OCI-LY1 (cell line): ENCODE results near the gene ACAD10.

Experiments used
- H2AFZ ChIP-seq: fragments of 200-600 bp; sonication (generic), shearing (Covaris generic); 2 replicates; pipeline ENCODE4 v1.6.0; 2014; ENCODE audit warnings: antibody characterized with exemption, mild to moderate bottlenecking, low read length
- H3F3A ChIP-seq: fragments of 200-600 bp; sonication (generic), shearing (Covaris generic); 2 replicates; pipeline ENCODE4 v1.6.0; 2014; ENCODE audit warnings: mild to moderate bottlenecking, antibody characterized with exemption, low read length, moderate library complexity; ENCODE audit not compliant: insufficient read depth
- H3K27ac ChIP-seq: fragments of 200-600 bp; sonication (generic); 2 replicates; pipeline ENCODE4 v1.5.1; 2014; ENCODE audit warnings: low read length, mixed run types, mild to moderate bottlenecking, low read depth; ENCODE audit not compliant: poor library complexity, severe bottlenecking
- H3K27me3 ChIP-seq: fragments of 200-600 bp; sonication (generic); 2 replicates; pipeline ENCODE4 v1.6.0; 2014; ENCODE audit warnings: antibody characterized with exemption, mild to moderate bottlenecking, low read length, moderate library complexity; ENCODE audit not compliant: insufficient read depth
- H3K36me3 ChIP-seq: fragments of 200-600 bp; sonication (generic); 2 replicates; pipeline ENCODE4 v1.6.1; 2014; ENCODE audit warnings: mild to moderate bottlenecking, antibody characterized with exemption, low read length, moderate library complexity, mixed read lengths; ENCODE audit not compliant: insufficient read depth
- H3K4me1 ChIP-seq: fragments of 200-600 bp; sonication (generic); 2 replicates; pipeline ENCODE4 v1.5.1; 2014; ENCODE audit warnings: mild to moderate bottlenecking, low read length, moderate library complexity; ENCODE audit not compliant: insufficient read depth, severe bottlenecking
- H3K4me2 ChIP-seq: fragments of 200-600 bp; sonication (generic), shearing (Covaris generic); 2 replicates; pipeline ENCODE4 v1.6.1; 2014; ENCODE audit warnings: low read length
- H3K4me3 ChIP-seq: fragments of 200-600 bp; sonication (generic); 2 replicates; pipeline ENCODE4 v1.5.1; 2014; ENCODE audit warnings: low read length, low read depth, mild to moderate bottlenecking, mixed read lengths; ENCODE audit not compliant: poor library complexity, severe bottlenecking
- H3K79me2 ChIP-seq: fragments of 200-600 bp; shearing (Covaris generic); 2 replicates; pipeline ENCODE4 v1.6.1; 2016; ENCODE audit warnings: mixed run types, low read length, mixed read lengths; ENCODE audit not compliant: insufficient read depth
- H3K9ac ChIP-seq: fragments of 200-600 bp; sonication (generic), shearing (Covaris generic); 2 replicates; pipeline ENCODE4 v1.6.1; 2014; ENCODE audit warnings: mild to moderate bottlenecking, low read length, mixed read lengths
- H3K9me2 ChIP-seq: fragments of 200-600 bp; sonication (generic), shearing (Covaris generic); 2 replicates; pipeline ENCODE4 v1.6.1; 2014; ENCODE audit warnings: low read depth, mild to moderate bottlenecking, low read length, mixed read lengths
- H3K9me3 ChIP-seq: fragments of 200-600 bp; shearing (Covaris generic); 2 replicates; pipeline ENCODE4 v1.6.1; 2014; ENCODE audit warnings: low read length, mixed read lengths
- H4K20me1 ChIP-seq: fragments of 200-600 bp; sonication (generic), shearing (Covaris generic); 2 replicates; pipeline ENCODE4 v1.6.0; 2016; ENCODE audit warnings: mild to moderate bottlenecking, low read length; ENCODE audit not compliant: insufficient read depth
- EZH2 ChIP-seq: fragments of 200-600 bp; sonication (generic), shearing (Covaris generic); IDR thresholded peaks from 2 replicates; pipeline ENCODE4 v1.8.0; 2017; ENCODE audit warnings: borderline replicate concordance, mixed run types, mild to moderate bottlenecking, antibody characterized with exemption, low read length, moderate library complexity, mixed read lengths
- TF ChIP-seq, protein P1 (sequence below): fragments of 200-600 bp; sonication (generic), shearing (Covaris generic); IDR thresholded peaks from 2 replicates; pipeline ENCODE4 v1.5.1; 2017; ENCODE audit warnings: mild to moderate bottlenecking, antibody characterized with exemption, low read length, moderate library complexity, mixed read lengths

Gene ACAD10

GRCh38 chr12:111803851-111804250 is 118.0 kb downstream of the ACAD10 start:
- no peaks in the 10 kb centered on the region for H3K36me3 ChIP-seq
- no peak overlapping the region for H2AFZ ChIP-seq
- no peak overlapping the region for H3K4me2 ChIP-seq
- H3K9me2 ChIP-seq: no peaks in the 10 kb centered on the region
- H3K9me3 ChIP-seq: no peaks in the 10 kb centered on the region
- H3K4me1 ChIP-seq: no peaks in the 10 kb centered on the region
- TF ChIP-seq, protein P1, sequence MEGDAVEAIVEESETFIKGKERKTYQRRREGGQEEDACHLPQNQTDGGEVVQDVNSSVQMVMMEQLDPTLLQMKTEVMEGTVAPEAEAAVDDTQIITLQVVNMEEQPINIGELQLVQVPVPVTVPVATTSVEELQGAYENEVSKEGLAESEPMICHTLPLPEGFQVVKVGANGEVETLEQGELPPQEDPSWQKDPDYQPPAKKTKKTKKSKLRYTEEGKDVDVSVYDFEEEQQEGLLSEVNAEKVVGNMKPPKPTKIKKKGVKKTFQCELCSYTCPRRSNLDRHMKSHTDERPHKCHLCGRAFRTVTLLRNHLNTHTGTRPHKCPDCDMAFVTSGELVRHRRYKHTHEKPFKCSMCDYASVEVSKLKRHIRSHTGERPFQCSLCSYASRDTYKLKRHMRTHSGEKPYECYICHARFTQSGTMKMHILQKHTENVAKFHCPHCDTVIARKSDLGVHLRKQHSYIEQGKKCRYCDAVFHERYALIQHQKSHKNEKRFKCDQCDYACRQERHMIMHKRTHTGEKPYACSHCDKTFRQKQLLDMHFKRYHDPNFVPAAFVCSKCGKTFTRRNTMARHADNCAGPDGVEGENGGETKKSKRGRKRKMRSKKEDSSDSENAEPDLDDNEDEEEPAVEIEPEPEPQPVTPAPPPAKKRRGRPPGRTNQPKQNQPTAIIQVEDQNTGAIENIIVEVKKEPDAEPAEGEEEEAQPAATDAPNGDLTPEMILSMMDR: no peak
- TF ChIP-seq EZH2: no peak
- no peak overlapping the region for H3K27ac ChIP-seq
- no peaks in the 10 kb centered on the region for H4K20me1 ChIP-seq
- H3K79me2 ChIP-seq: no peaks in the 10 kb centered on the region
- no peaks in the 10 kb centered on the region for H3K27me3 ChIP-seq
- H3F3A ChIP-seq: no peaks in the 10 kb centered on the region
- no peak overlapping the region for H3K4me3 ChIP-seq
- H3K9ac ChIP-seq: no peak overlapping the region

GRCh38 chr12:111806304-111806703 is 120.5 kb downstream of the ACAD10 start:
- Histone ChIP-seq H4K20me1 (no peaks in the 10 kb centered on the region), H3K9me2 (no peaks in the 10 kb centered on the region), H3K9ac (no peak overlapping the region), H2AFZ (no peak overlapping the region), H3F3A (no peaks in the 10 kb centered on the region), H3K27ac (no peak overlapping the region), H3K36me3 (no peaks in the 10 kb centered on the region), H3K4me2 (no peak overlapping the region), H3K79me2 (no peaks in the 10 kb centered on the region), H3K4me3 (no peak overlapping the region), H3K9me3 (no peaks in the 10 kb centered on the region), H3K27me3 (no peaks in the 10 kb centered on the region), H3K4me1 (no peaks in the 10 kb centered on the region)
- TF ChIP-seq, protein P1: no peak
- no peak for TF ChIP-seq EZH2
